Activated CD4-positive, alpha-beta T cell treated with anti-CD3 and anti-CD28 coated beads, Interleukin-2, amount 50 U/mL, for 48 hours (primary cell): ENCODE measurements around the gene SOCS1.
A peak's percentile ranks its signal among the peaks of the same experiment; 100 is the strongest.

Experiments used
- DNase-seq, 2 experiments: peaks; one replicate each; pipeline ENCODE4 v3.0.0-alpha.2; 2020

The SOCS1 gene

DNA sequence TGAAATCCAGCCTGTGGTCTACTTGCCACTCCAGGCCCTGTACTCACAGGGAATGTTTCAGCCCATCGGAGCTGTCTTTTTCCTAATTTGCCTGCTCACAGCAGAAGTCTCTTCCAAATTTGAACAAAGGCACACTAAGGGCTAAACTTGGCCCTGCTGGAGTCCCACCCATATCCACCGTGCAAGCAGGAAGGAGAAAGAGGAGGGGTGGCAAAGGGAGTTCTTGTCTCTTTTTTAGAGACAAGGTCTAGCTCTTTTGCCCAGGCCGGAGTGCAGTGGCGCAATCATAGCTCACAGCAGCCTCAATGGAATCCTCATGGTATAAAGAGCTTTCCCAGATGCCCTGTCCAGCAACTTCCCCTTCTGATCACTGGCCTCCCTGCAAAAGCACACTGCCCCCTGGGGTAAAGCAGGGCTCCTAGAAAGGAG is 27.8 kb upstream of the SOCS1 start:
- no peak for DNase-seq

GRCh38 chr16:11280616-11281522 is 24.9 kb upstream of the SOCS1 start, which contains the start of gene PRM1:
Gene PRM1 (minus strand): TSS chr16:11281330. CDS start chr16:11281238, 92 bp downstream.
- no peak for DNase-seq

GRCh38 chr16:11278681-11279628 is 23.0 kb upstream of the SOCS1 start:
- no peak for DNase-seq

GRCh38 chr16:11277607-11278337 is 21.8 kb upstream of the SOCS1 start:
- no peak for DNase-seq

DNA sequence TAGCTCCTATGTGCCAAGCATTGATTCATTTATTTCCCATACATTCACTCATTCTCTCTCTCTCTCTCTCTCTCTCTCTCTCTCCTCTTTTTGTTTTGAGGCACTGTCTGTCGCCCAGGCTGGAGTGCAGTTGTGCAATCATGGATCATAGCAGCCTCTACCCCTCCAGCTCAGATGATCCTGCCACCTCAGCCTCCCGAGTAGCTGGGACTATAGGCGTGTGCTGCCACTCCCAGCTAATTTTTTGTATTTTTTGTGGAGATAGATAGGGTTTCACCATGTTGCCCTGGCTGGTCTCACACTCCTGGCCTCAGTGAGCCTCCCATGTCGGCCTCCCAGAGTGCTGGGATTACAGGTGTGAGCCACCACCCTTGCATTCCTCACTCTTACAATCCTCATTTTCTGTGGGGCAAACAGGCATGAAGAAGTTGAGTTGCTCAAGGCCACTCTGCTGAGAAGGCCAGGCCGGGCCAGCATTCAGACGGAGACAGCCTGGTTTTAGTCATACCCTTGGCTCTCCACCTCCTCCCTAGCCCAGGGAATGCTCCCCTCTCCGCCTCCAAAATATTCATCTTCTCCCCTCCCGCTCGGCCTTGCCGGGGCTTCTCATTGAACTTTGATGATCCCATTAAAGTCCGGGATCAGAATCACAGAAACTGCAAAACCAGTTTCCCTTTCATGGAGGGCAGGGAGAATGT is 21.0 kb upstream of the SOCS1 start:
- DNase-seq, result no peak

DNA sequence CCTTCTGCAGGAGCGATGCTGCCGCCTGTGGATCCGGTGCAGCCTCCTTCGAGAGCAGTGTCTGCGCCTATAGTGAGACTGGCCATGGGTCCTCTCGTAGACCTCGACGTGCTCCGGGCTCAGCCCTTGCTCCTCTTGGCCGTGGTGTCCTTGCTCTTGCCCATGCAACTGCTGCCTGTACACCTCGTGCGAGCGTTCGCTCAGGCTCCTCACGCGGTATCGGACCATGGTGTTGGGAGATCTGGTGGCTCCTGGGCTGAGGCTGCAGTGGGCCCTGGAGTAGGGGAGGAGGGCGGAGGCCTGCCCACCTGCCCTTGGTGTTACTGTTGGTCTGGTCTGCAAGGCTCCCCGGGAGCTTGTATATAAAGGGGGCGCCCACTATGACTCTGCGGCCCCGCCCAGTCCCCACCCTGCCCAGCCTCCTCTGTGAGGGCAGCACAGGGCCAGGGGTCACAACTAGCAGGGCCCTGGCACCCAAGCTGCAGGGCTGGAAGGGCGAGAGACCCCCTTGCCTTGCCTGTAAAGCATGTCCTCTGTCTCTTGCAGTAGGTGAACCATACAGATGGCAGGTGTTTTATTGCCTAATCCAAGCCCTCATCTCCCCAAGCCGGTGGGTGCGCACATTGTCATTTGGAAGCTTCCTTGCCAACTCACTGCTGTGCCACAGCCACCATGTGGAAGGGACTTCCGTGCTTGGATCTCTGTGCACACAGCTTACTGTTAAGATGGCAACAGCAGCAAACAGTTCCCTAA is 20.3 kb upstream of the SOCS1 start, which contains the start of gene PRM2:
TSS of gene PRM2 (minus strand) at position 338 of the 753 bp plus-strand sequence. CDS start at position 228, 110 bp downstream.
- DNase-seq, result no peak

GRCh38 chr16:11274964-11275363 is 19.0 kb upstream of the SOCS1 start:
- DNase-seq, result no peak

DNA sequence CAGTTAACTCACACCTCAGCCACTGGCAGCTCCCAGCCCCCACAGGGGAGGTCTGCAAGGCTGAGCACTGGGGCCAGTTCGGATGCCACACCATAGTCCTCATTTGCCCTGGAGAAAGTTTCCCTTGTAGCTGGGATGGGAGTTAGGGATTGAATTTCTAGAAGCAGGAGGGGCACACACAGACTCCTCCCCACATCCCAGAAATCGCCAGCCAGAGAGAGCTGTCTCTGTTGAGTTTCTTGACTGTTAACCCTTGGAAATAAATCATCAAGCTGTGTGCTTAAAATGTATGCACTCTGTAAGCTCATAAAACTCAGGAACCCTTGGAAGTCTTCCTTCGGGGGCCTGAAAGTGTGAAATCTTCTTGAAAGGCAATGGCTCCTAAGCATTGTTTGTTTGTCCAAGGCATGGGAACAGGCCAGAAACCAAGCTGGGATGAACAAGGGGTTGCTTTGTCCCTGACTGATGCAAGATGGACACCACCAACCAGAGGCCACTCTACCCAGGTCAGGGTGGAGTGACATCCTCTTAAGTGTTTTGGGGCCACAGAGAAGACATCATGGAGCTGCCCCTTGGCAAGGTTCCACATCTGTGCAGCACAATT is 17.8 kb upstream of the SOCS1 start:
- DNase-seq, result no peak

- DNase-seq, result no peak
Observed at GRCh38 chr16:11272921-11273720, 17.1 kb upstream of the SOCS1 start, which contains the start of gene PRM3. Gene PRM3 (minus strand): TSS chr16:11273629. CDS start chr16:11273595, 34 bp downstream.

- no peak for DNase-seq
Observed at GRCh38 chr16:11272484-11272883, 16.5 kb upstream of the SOCS1 start.

- DNase-seq, result no peak
Observed at GRCh38 chr16:11271610-11272009, 15.6 kb upstream of the SOCS1 start.

DNA sequence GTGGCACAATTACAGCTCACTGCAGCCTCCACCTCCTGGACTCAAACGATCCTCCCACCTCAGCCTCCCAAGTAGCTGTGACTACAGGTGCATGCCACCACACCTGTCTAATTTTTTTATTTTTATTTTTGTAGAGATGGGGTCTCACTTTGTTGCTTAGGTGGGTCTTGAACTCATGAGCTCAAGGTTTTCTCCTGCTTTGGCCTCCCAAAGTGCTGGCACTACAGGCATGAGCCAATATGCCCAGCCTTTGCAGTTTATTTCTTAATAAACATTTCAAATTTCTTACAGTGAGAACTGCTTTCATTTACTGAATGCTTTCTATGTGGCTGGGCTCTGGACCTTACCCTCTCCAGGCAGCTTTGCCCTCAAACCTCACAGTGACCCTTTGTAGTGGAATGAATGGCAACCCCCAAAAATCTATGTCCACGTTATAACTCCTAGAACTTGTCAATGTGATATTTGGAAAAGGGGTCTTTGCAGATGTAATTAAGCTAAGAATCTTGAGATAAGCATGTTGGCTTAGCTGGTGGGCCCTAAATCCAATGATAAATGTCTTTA is 14.7 kb upstream of the SOCS1 start:
- DNase-seq, result no peak

- DNase-seq, result no peak
Observed at GRCh38 chr16:11268921-11269375, 12.9 kb upstream of the SOCS1 start, which contains the start of gene TNP2. Gene TNP2 (minus strand): TSS chr16:11269325. CDS start chr16:11269262, 63 bp downstream.

- DNase-seq, result no peak
Observed at GRCh38 chr16:11265124-11265523, 9.1 kb upstream of the SOCS1 start.

- no peak for DNase-seq
Observed at GRCh38 chr16:11264155-11264832, 8.3 kb upstream of the SOCS1 start.

DNA sequence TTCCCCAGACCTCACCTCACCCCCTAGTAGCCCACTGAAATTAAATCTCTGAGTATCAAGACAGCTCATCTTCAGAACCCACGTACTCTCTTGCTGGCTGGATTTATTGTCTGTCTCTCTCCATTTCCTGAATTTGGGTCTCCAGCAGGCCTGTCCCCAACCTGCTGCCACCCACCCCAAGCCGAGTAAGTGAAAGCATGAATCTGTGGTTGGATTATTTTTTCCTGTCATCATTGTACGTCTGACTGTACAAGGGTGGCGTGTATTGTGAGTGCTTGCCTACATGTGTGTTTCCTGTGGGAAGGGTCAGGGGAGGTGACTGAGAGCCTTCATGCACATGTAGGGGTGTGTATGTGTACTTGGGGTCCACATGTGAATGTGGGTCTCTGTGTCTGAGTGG is 7.7 kb upstream of the SOCS1 start:
- peak; percentile 65 to 79 for DNase-seq

GRCh38 chr16:11262915-11263314 is 6.9 kb upstream of the SOCS1 start:
- no peak for DNase-seq

DNA sequence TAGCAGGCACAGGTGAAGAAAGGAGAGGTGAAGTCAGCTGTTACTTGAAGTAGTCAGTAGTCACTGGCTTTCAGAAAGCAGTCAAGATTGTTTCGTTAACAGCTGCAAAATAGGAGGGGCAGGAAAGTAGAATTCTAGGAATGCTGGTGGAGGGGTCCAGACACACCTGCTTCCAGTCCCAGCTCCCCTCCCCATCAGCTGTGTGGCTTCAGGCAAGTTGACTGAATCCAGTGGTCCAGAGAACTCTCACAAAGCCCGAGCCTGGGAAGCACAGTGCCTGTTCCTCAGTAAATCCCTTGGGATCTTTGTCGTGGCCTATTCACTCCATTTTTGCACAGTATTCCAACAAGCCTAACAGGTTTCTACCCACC is 4.6 kb upstream of the SOCS1 start:
- no peak for DNase-seq
